GM13977 (cell line): ENCODE data around the gene PLBD2.

Source experiments
- DNase-seq: peaks from one replicate; pipeline ENCODE4 v3.0.0; 2012; ENCODE audit warnings: low spot score
- CTCF ChIP-seq: IDR thresholded peaks from 2 replicates; pipeline ENCODE4 v1.5.1; 2012; ENCODE audit warnings: mild to moderate bottlenecking, control low read depth; ENCODE audit not compliant: insufficient read depth; ENCODE audit errors: extremely low read depth, missing control alignments
- in situ Hi-C: fragments of 300-500 bp; cut with MboI; formaldehyde crosslinking; loops from one replicate; pipeline ENCODE4 v1.12.0; 2022; ENCODE audit warnings: low sequenced_read_pairs, low pct_unique_long_range_greater_than_20kb, mixed read lengths, inconsistent platforms; ENCODE audit not compliant: unreplicated experiment

PLBD2 gene

GRCh38 chr12:113358381-113359132 is at the start of gene PLBD2:
Gene PLBD2, plus strand, starts transcription at chr12:113358587. Its CDS starts 14 bp downstream, at chr12:113358601.
- TF ChIP-seq CTCF, result peak; percentile 8
- DNase-seq, result peak; percentile 99
- in situ Hi-C loops, result no loop called here

- DNase-seq, result no peak
- peak; percentile 22 for TF ChIP-seq CTCF
- in situ Hi-C loops, result loop anchor here (25.0 kb wide), 1 partner anchor 602 kb away; no protein-coding TSS in a partner anchor
Observed at GRCh38 chr12:113310489-113310888, 47.9 kb upstream of the PLBD2 start.

- in situ Hi-C loops, result loop anchor here (25.0 kb wide), 1 partner anchor 598 kb away; no protein-coding TSS in a partner anchor
- no peak for TF ChIP-seq CTCF
- DNase-seq, result no peak
Observed at GRCh38 chr12:113314121-113314529, 44.3 kb upstream of the PLBD2 start.

- DNase-seq, result no peak
- in situ Hi-C loops, result loop anchor here (25.0 kb wide), 1 partner anchor 597 kb away; no protein-coding TSS in a partner anchor
- no peak for TF ChIP-seq CTCF
Observed at GRCh38 chr12:113315358-113315757, 43.0 kb upstream of the PLBD2 start.

- TF ChIP-seq CTCF, result peak; percentile 9
- in situ Hi-C loops, result loop anchor here (25.0 kb wide), 1 partner anchor 596 kb away; no protein-coding TSS in a partner anchor
- no peak for DNase-seq
Observed at GRCh38 chr12:113316155-113316554, 42.2 kb upstream of the PLBD2 start.

GRCh38 chr12:113317122-113317521 is 41.3 kb upstream of the PLBD2 start:
- TF ChIP-seq CTCF, result no peak
- no peak for DNase-seq
- in situ Hi-C loops, result loop anchor here (25.0 kb wide), 1 partner anchor 595 kb away; no protein-coding TSS in a partner anchor
